Activated CD4-positive, alpha-beta T cell treated with anti-CD3 and anti-CD28 coated beads, Interleukin-2, amount 50 U/mL, for 4 hours (primary cell): ENCODE data around the gene NSF.
"Not testable (repeated sequence)": the region's sequence is repeated elsewhere in the genome, so short reads cannot be mapped to it uniquely, and the experiment has no call there.

Source experiments
- DNase-seq, 2 experiments: peaks; one replicate each; pipeline ENCODE4 v3.0.0-alpha.2; 2020

The NSF gene

GRCh38 chr17:46590157-46591146 lies at the start of gene NSF:
Gene NSF, plus strand, starts transcription at chr17:46590669. Its CDS starts 107 bp downstream, at chr17:46590776.
- DNase-seq, result not testable (repeated sequence)

DNA sequence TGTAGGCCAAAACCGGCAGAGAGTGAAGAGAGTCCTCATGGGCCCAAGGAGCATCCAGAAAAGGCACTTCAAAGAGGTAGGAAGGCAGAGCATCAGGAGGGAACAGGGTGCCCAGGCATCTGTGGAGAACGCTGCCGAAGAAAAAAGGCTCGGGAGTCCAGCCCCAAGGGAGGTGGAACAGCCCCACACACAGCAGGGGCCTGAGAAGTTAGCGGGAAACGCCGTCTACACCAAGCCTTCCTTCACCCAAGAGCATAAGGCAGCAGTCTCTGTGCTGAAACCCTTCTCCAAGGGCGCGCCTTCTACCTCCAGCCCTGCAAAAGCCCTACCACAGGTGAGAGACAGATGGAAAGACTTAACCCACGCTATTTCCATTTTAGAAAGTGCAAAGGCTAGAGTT lies 41.9 kb upstream of the NSF start:
- DNase-seq, result not testable (repeated sequence)

DNA sequence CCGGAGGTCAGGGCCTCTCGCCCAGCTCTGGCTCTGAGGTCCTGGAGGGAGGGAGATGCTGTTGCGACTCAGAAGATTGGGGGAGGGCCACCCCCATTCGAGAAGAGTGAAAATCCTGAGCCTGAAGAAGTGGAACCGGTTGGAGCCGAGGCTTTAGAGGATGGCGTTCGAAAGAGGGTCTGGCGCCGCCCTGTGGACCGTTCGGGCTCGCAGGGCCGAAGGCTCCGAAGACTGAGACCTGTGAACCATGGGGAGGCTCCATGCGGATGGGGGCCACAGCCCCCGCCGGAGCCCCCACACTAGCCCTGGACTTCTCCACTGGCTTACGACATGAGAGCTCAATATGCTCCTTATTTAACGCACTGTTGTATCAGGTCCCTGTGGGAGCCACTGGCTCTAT lies 31.3 kb upstream of the NSF start:
- DNase-seq, result not testable (repeated sequence)

DNA sequence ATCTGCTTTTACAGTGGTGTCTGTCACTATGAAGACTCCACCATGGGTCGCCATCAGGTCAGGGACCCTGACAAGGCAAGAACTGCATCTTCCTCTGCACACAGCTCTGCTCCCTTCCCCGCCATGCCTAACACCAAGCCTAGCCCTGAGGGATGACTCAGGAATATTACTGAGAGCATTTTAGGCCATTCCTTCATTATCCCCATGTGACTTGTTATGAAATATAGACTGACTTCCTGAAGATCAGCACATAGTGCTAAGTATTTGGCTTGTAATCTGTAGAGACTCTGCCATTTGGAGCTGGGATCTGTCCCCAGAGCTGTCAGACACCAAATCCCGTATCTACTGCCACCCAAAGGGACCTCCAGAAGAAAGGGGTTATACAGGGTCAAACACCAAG lies 30.4 kb upstream of the NSF start:
- not testable (repeated sequence) for DNase-seq

DNA sequence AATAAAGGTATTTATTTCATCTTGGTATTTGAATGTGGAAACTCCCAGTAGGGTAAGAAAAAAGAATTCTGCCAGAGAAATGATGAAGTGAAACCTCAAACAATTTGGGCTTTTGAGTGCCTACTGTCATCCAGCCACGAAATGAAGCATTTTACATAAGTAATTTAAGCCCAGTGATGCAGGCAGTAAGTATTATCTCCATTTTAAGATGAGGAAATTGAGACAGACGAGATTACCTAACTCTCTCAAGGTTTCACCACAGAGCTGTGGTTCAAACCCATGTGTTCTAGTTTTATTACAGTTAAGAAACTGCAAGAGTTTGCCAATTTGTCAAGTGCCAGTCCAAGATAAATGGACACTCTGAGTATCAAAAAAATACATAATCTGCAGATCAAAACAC lies 24.2 kb upstream of the NSF start:
- DNase-seq, result not testable (repeated sequence)

GRCh38 chr17:46566980-46567379 lies 23.5 kb upstream of the NSF start:
- DNase-seq, result not testable (repeated sequence)

DNA sequence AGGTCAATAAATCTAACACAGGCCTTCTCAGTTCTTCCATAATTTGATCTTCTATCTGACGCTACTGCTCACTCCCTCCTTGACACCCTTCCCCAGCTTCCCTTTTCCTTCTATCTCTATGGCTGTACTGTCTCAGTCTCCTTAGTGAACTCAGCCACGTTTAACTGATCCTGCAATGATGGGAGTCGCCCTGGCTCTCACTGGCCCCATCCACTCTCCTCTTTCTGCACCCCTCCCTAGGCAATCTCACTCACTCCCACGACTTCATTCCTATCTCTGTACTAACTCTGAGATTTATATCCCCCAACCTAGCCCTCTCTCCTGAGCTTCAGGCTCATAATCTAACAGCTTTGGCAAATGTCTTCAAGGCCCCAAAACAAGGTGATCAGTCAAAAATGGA lies 18.7 kb upstream of the NSF start:
- DNase-seq, result not testable (repeated sequence)

DNA sequence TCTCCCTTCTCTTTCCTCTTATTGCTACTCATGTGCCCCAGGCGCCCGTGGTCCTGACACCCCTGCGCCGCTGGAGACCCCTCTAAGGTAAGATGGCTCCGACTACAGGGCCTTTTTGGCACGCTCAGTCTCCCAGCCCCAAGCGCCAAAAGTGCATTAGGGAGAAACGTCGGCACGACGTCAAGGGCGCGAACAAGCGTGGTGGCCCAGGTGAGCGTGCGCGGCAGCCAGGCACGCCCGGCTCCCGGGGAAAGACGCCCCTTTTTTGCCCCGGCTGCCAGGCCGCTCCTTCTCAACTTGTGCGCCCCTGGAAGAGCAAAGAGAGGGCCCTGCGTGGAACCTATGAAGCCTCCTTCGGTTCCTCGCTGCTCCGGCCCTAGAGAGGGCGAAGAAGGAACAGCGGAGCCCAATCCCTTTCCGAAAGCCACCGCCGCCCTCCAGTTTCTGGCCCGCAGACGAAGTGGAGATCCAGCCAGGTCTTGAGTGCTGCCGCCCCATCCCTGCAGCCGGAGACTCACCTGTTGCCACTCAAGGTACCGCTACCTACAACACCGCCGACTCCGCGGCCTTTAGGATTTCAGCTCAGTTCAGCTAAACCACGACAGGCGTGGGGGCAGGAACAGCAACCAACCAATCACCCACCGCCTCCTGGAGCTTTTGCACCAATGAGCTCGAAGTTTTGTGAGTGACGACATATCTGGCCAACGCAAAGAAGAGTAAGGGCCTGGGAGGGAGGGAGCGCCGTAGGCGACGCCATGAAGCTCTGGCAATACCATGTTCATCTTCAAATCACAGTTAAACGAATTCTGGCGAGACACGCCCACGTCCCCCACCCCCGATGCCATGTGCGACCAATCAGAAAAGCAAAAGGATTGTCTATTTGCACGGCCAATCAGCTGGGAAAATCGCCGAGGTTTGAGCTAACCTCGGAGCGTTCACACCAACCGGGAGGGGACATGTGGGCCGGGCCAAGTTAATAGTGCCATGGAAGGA lies 11.1 kb upstream of the NSF start, which contains the start of gene ARL17A:
TSS of gene ARL17A (minus strand) at position 609 of the 993 bp plus-strand sequence. CDS start 3,369 bp downstream, outside the sequence.
- DNase-seq, result peak; percentile 73 to 79

DNA sequence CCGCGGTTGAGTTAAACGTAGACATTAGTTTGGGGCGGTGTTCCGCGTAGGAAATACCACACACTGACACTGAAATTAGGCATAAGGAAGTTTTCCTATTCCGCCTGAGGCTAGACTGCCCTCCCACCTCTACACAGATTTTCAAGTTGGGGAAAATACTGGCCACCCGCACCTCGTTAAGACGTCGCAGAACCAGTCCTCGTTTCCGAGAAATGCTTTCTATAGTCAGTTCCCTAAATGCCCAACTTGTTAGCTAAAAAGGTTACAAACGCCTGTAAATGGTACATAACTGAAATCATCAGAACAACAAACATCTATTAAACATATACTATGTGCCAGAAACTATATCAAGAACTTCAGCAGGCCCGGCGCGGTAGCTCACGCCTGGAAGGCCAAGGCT lies 10.4 kb upstream of the NSF start:
- not testable (repeated sequence) for DNase-seq

DNA sequence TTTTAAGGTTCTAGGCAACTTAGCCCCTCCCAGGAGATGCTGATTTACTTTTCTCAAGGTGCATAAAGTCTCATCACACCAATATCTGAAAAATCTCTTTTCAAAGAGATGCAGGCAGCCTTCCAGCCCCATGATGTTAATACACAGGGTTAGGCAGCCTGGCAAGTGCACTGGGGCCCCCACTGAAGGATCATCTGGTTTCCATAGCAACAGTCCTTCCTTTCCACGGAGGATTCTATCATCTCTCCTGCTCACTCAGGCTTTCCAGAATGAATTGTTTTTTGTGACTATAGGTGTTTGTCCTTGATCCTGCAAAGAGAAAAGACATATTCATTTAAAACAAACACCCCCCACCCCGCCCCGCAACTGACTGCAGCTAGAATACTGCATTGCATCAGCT lies 5.0 kb upstream of the NSF start:
- not testable (repeated sequence) for DNase-seq

- not testable (repeated sequence) for DNase-seq
Measured at GRCh38 chr17:46591332-46591731, 863 bp downstream of the NSF start.

DNA sequence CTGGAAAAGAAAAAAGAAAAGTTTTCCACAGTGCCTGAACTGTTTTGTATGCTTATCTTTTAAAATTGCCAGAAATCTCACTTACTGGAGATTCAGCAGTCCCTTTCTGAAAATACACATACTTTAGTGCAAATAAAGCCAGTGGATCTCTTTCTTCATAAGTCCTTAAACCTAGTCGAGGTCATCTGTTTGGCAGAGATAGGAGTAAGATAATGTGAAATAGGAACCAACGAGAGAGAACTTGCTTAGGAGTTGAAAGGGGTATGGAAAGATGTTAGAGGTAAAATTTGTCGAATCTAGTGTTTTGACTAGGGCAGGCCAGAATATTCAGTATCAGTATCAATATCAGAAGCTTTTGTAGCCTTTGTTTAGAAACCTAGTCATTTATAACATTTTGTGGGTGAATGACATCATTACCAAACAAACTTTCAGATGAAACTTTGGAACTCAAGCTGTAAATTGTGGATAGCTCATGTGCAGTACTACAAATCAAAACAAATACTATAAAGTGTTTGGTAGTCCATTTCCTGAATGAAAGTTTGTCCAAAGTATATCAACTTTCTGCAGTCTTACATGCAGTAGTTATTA lies 8.0 kb downstream of the NSF start:
- not testable (repeated sequence) for DNase-seq

- not testable (repeated sequence) for DNase-seq
Measured at GRCh38 chr17:46600767-46601166, 10.3 kb downstream of the NSF start.

GRCh38 chr17:46603125-46603524 lies 12.7 kb downstream of the NSF start:
- DNase-seq, result not testable (repeated sequence)

DNA sequence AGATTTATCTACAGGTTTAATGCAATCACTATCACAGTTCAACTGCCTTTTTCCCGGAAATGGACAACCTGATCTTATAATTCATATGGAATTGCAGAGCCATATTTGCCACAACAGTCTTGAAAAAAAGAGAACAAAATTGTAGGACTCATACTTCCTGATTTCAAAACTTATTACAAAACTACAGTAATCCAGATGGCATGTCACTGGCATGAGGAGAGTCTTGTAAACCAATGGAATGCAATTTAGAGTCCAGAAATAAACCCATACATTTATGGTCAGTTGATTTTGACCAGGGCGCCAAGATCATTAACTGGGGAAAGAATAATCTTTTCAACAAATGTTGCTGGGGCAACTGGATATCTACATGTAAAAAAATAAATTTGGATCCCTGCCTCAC lies 20.8 kb downstream of the NSF start:
- DNase-seq, result not testable (repeated sequence)

DNA sequence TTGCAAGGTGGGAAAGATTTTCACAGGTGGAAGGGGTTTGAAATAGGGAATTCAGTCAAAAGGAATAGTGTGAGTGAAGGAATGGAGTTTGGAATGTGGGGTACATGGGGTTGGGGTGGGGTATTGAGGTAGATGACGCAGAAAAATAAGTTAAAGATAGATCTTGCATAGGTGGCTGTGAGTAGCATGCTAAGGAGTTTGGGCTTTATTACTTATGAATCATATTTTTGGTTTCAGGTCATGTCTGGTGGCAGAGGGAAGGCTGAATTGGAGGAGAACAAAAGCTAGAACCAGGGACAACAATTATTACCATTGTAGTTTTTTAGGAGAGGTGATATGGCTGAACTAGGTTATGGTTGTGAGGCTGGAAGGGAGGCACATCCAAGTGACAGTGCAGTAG lies 23.4 kb downstream of the NSF start:
- not testable (repeated sequence) for DNase-seq

- DNase-seq, result not testable (repeated sequence)
Measured at GRCh38 chr17:46617121-46617520, 26.7 kb downstream of the NSF start.

DNA sequence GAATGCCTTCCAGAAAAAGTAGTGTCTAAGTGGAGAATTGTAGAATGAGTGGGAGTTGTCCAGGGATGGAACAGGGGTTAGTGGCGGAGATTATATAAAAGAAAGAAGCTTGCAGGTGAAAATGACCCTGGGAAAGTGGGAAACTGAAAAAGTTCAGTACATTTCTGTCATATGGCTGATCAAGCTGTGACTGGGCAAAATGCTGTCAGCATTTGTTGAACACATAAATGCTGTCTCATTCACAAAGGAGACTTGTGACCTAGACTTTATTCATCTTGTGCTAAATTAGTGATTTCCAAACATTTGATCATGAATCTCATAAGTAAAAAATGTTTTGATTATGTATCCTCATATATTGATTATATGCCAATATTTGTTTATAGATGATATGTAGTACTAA lies 28.5 kb downstream of the NSF start:
- not testable (repeated sequence) for DNase-seq

GRCh38 chr17:46623790-46624189 lies 33.3 kb downstream of the NSF start:
- not testable (repeated sequence) for DNase-seq

DNA sequence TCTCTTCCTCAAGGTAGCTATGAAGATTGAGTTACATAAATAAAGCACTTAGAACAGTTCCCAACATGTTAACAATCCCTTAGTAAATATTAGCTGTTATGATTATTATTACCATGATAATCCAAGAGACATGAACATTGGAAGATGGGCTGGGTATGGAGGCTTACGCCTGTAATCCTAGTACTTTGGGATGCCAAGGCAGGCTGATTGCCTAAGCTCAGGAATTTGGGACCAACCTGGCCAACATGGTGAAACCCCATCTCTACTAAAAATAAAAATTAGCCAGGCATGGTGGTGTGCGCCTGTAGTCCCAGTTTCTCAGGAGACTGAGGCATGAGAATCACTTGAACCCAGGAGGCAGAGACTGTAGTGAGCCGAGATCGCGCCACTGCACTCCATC lies 34.3 kb downstream of the NSF start:
- DNase-seq, result not testable (repeated sequence)

- not testable (repeated sequence) for DNase-seq
Measured at GRCh38 chr17:46627452-46627851, 37.0 kb downstream of the NSF start.

DNA sequence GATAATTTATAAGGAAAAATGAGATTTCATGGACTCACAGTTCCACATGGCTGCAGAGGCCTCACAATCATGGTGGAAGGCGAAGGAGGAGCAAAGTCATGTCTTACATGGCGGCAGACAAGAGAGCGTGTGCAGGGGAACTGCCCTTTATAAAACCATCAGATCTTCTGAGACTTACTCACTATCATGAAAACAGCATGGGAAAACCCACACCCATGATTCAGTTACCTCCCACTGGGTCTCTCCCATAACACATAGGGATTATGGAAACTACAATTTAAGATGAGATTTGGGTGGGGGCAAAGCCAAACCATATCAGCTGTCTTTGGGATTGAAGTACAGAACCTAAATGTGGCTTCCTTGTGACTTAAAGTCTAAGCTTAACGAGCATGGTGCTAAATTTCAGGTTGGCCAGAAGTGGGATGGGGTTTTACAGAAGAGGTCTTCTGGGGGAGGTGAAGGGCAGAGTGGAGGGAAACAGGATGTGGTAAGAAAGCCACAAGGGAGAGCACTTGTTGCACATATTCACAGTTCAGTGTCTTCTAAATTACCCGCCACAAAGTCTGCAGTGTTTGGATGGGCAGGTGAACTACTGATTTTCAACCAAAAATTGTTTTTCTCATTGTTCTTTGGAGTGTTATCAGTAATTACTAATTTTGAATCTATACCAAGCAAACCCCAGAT lies 38.4 kb downstream of the NSF start:
- DNase-seq, result not testable (repeated sequence)
